ENCODE results near the gene C11orf52.
"Not testable (repeated sequence)": the region's sequence is repeated elsewhere in the genome, so short reads cannot be mapped to it uniquely, and the experiment has no call there.

The C11orf52 gene, protein sequence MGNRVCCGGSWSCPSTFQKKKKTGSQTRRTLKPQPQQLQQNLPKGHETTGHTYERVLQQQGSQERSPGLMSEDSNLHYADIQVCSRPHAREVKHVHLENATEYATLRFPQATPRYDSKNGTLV

DNA sequence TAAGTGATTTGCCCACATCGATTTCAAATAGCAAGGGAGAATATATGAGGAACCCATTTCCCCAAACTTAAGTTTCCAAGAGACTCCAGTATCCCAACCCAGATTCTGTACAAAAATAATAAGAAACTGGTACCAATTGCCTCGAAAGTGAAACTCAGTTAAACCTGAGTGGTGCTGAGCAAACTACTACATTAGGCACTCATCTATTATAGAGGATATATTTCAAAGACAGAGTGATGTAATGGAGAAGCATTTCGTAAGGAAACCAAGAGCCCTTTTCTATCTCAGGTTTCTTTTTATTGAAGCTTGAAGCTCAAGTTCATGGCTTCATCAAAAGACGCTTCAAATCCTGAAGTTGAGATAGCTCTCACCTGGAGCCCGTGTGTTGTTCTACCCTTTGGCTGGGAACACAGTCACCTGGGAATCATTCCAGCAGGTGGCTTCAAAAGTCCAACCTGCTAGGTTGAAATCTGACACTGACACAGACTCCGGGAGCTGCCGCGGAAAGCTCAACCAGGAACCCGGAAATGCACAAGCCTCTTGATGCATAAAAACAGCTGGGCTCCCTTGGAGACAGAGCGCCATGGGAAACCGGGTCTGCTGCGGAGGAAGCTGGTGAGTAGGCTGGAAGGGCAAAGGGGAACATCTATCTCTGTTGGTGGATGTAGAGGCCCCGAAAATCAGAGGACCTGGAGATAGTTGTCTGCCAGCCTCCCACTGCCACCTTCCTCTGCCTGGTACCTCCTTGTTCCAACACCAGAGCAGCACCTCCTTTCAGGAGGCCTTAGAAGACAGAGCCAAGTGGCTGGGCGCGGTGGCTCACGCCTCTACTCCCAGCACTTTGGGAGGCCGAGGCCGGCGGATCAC, at the start of gene C11orf52:
Gene C11orf52 (plus strand): TSS at position 524 of the 867 bp plus-strand sequence. CDS start 60 bp downstream, at position 584.
- no peak for DNase-seq

DNA sequence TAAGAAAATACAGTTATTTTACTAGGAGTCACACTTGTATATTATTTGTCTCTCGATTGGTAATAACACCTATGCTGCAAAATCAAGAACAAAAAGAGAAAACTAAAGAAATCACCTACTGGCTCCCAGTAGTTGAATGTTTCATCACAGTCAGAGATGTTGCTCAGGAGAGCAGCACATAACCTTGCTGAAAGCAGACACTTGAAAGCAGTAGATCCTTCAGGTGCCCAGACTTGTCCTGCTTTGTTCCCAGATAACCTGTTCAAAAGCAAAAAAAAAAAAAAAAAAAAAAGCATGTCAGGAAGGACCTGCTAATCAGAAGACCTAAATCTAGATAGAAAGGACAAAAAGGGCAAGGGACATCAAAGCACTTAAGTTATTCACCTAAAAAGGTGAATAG, 48.6 kb upstream of the C11orf52 start:
- DNase-seq, result no peak

DNA sequence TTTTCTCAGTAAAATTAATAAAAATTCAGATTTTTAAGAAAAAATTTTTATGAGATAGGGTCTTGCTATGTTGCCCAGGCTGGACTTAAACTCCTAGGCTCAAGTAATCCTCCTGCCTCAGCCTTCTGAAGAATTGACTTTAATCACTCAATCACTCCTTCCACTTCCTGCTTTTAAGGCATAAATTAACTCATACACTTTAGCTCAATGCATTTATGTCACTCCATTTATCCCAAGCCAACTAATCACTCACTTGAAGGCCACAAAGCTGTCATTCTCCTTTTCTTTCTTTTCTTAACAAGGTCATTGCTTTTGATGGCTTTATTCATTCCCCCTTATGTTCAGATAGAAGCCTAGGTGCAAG, 48.2 kb upstream of the C11orf52 start:
- peak; percentile 61 for DNase-seq

DNA sequence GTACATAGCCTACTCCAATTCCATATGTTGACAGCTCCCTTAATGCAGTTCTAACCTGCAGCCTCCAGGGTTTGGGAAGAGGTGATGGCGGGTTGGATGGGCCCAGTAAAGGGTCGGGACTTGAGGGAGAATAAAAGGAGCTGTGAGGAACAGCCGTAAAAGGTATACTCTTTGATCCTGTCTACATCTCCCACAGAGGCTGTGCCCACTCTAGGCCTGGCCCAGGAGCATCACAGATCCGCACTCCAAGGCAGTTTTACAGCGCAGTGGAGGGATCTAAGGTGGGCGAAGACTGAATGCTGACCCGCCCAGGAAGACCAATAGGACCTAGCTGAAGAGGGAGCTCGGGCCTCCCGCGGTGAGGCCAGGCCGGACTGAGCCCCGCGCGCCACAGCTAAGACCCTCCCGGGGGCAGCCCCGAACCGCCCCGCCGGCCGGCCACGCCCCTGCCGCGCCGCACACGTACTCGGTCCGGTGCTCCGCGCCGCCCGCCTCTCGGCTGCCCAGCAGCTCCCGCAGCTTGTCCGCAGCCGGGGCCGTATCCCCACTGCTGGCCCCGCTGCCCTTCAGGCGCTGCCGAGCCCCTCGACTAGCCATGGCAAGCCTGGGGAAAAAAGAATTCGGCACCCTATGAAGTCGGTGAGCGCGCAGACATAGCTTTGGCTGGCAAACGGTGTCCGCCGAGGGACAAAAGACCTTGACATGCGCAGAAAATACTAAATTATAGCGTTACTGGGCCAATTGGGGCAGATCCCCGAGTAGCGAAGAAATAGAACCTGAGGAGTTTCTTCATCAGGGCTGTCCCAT, 47.6 kb upstream of the C11orf52 start, which contains the start of gene ALG9:
Gene ALG9 (minus strand): TSS at position 696 of the 807 bp plus-strand sequence. CDS start 99 bp downstream, at position 597.
- DNase-seq, result peak; percentile 88

DNA sequence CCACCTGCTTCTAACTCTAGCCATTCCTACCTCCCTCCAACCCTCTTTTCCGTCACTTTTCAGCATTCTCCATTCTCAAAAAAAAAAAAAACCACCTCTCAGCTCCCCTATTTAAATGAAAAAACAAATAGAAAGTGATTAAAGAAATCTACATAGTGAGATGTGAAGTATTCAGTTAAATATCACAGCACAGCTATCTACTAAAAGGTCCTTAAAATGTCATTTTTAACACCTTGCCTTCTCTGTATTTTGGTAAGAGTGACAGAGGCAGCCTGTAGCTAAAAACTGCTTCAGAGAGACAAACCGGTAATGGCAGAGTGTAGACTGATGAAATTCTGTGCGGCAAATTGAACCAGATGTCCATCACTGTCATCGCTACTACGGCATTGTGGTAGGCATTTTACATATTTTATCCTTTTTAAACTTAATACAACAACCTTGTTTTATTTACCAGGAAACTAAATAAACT, 47.0 kb upstream of the C11orf52 start:
- DNase-seq, result peak; percentile 16

DNA sequence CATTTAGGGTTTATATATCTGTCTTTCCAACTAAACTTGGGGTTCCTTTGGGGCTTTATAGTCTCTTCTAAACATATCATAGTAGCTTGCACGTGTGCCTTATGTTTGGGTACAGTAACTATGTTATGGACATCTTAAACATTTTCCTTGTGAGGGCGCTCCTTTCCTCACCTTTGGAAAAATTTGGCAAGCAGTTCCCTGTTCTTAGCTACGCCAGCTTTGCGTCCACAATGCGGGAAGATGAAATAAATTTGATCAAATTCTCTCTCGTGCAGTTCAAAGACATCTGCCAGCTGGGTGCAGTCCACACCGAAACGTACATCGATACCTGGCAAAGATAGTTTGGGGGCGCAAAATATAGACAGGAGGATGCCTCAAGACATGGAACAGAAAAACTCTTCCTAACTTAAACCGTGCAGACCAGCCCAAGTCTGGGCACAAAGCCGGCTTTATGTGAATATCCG, 40.3 kb upstream of the C11orf52 start:
- DNase-seq, result no peak

DNA sequence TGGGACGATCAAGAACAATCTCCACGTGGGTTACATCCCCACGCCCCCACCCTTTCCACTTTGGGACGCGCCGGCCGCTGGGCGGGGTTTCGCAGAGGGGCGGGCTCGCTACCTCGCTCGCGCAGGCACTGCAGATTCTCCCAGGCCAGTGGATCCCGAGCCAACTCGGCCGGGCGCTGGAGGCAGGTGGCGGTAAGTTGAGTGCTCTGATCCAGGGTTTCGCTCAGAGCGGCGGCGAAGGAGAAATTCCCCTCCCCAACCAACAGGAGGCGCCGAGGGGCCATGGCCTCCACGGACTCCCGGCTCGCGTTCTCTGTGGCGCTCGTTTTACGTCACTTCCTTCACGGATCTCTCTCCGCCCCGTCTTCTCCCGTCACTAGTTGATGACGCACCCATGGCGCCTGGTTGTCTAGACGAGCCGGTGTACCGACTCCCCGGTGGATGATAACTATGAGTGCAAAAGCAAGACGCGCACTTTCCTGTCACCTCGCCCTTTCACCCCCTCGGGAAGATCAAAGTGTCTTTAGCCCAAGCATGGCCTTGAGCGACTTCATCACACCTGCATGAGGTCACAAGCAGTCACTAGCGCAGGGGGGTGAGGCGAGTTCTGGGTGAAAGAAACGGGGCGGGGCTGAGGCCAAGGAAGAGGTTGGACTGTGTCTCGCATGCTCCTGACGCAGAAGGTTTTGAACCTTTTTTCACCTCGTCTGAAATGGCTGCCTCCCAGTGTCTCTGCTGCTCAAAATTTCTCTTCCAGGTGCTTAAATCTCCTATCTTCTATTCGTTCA, 39.7 kb upstream of the C11orf52 start, which contains the start of the genes CFAP68 and FDXACB1:
Gene CFAP68 (plus strand): TSS at position 693 of the 788 bp plus-strand sequence. CDS start 20 bp downstream, at position 713.
Gene FDXACB1 (minus strand): TSS at position 317 of the 788 bp plus-strand sequence. CDS start 33 bp downstream, at position 284.
- peak; percentile 98 for DNase-seq

DNA sequence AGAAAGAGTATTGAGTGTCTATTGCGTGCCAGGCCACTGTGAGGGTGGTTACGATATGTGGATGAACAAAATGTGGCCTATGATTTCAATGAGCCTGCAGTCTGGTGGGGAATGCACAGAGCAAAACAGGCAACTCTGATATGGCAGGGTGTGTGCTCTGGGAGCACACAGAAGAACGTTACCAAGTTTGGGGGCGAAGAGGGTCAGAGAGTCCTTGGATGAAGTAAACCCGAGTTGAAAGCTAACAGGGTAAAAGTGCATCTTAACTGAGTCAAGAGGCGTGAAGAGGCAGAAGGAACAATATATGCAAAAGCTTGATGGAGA, 39.1 kb upstream of the C11orf52 start:
- no peak for DNase-seq

DNA sequence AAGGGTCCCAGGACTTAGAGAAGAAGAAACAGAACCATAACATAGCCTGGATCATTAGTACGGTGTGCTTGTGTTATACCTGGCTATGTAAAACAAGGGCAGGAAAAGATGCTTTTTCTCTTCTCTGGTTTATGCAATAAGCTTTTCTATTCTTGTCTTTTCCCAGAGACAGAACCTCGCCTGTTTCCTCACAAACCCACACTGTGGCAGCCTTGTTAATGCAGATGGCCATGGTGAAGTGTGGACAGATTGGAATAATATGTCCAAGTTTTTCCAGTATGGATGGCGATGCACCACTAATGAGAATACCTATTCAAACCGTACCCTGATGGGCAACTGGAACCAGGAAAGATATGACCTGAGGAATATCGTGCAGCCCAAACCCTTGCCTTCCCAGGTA, 36.5 kb upstream of the C11orf52 start:
- no peak for DNase-seq

DNA sequence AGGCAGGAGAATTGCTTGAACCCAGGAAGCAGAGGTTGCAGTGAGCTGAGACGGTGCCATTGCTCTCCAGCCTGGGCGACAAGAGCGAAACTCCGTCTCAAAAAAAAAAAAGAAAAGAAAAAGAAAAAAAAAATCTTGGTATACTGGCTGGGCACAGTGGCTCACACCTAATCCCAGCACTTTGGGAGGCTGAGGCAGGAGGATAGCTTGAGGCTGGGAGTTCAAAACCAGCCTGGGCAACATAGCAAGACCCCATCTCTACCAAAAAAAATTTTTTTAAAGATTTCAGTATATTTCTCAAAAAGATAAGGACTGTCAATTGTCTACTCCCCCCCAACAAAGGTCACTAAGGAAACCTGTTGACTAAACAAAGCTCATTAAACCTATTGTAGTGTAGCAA, 33.7 kb upstream of the C11orf52 start:
- not testable (repeated sequence) for DNase-seq

DNA sequence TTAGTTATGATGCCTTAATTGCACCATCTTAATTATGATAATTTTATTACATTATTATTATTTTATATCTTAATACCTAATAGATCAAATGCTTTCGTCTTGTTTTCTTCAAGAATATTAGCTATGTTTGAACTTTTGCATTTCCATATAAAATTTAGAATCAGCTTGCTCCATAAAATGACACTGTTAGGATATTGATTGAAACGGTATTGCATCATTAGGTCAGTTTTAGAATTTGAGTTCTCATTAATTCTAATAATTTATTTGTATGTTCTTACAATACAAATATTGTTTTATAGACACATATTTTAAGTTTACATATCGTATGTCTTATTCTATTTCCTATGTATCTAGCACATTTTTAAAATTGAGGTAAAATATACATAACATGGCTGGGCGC, 32.7 kb upstream of the C11orf52 start:
- no peak for DNase-seq

DNA sequence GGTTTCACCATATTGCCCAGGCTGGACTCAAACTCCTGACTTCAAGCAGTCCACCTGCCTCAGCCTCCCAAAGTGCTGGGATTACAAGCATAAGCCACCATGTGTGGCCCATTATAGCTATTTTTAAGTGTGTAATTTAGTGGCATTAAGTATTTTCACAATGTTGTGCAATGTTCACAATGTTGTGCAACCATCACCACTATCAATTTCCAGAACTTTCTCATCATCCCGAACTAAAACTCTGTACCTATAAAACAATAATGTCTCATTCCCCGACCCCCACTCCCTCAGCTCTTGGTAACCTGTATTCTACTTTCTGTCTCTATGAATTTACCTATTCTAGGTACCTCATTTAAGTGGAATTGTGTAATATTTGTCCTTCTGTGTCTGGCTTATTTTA, 31.9 kb upstream of the C11orf52 start:
- no peak for DNase-seq

DNA sequence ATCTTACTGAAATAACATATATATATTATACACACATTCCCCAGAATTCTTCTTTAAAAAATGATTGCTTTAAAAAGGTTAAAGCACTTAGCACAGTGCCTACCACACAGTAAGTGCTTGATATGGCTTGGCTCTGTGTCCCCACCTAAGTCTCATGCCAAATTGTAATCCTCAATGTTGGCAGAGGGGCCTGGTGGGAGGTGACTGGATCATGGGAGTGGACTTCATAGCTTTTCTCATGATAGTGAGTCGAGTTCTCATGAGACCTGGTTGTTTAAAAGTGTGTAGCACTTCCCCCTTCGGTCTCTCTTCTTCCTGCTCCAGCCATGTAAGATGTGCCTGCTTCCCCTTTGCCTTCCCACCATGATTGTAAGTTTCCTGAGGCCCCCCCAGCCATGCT, 13.3 kb upstream of the C11orf52 start:
- no peak for DNase-seq

DNA sequence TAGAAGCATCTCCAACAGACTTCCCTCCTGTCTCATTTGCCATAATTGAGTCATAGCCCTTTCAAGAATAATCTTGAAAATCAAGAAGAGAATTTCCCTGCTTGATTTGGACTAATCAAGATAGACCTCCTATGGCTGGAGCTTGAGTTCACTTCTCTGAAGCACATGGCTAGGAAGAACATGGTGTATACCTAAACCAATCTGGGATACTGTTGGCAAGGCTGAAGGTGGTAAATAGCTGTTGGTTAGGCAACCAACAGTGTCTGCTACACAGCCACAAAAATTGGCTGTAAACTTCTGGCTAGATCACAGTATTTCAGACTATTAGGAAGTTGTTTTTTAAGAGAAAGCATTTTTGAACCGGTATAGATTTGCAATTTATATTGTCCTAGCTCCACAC, 12.0 kb upstream of the C11orf52 start:
- no peak for DNase-seq

DNA sequence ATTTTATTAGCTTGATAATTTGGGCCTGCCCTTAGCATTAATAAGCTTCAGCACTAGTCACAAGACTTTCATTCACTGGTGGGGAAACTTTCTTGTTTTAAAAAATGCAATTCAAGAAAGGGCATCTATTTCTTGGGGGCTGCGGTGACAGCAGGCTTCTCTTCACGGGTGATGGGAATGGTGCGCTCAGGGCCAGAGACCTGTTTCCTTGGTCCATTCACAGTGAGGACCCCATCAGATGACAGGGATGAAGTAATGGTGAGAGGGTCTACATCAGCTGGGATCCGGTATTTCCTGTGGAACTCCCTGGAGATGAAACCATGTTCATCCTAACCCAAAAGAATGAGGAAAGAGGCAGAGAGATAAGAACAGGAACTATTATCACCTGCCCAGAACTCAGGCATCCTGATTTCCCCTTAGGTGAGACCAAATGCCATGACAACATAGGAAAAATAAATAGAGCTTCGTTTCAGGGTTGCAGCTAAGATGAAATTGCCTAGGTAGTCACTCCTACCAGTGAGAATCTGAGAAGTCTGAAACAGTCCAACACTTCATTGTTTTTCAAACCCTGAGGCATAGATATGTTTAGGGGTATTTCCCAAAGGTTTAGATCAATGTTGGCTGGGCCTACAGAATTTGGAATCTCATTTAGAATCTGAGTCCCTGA, 9.9 kb upstream of the C11orf52 start:
- DNase-seq, result no peak

DNA sequence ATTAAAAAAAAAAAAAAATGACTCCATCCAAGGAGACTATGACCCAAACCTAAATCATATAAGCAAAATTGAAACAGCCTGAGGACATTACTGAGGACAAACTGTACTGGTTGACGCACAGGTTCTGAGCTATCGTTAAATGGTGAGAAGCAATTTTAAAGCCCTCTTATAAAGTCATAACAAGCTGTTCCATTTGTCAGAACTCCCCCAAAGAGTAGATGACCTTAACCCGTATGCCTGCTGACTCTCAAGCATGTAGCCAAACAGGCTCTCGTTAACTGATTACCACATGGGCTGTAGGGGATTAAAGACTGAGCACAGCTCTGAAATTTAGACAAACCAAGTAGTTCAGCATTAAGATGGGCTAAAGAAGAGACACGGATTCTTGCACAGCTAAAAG, 9.3 kb upstream of the C11orf52 start:
- no peak for DNase-seq

DNA sequence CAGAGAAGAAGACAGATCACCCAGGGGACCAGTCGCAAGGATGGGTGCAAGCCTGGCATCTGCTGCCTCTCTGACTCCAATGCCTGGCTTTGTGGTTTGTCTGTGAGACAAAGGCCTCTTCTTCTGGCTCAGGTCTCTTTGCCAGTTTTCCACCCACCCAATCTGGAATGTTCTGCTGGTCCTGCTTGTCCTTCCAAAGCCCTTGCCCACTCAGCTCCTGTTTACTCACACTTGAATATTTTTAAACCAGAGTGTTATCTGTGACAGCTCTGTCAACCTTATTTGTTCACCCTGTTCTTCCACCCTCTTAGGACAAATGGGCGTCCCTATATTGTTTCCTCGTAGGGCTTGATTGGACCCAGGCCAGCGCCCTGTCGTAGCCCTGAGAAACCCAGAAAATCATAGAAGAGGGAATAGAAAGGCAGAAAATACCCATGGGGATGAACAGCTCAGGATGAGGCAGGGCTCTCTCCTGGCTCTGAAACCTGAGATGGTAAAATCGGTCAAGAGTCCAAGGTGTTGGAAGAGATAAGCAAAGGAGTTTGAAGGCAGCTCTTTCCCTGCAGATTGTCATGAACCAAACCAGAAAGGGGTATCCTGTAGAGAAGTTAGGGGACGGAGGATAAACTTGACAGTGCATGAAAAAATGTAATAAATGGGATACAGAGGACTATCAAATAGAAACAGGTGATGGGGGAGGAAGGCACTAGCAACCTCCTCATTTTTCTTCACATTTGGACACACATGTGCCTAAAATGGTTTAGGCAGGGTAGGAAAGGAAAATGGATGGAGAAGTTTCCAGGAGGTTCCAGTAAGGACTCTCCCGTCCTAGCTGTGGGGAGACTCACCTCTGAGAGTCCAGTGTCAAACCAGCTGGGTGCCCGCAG, 7.8 kb upstream of the C11orf52 start:
- DNase-seq, result no peak

DNA sequence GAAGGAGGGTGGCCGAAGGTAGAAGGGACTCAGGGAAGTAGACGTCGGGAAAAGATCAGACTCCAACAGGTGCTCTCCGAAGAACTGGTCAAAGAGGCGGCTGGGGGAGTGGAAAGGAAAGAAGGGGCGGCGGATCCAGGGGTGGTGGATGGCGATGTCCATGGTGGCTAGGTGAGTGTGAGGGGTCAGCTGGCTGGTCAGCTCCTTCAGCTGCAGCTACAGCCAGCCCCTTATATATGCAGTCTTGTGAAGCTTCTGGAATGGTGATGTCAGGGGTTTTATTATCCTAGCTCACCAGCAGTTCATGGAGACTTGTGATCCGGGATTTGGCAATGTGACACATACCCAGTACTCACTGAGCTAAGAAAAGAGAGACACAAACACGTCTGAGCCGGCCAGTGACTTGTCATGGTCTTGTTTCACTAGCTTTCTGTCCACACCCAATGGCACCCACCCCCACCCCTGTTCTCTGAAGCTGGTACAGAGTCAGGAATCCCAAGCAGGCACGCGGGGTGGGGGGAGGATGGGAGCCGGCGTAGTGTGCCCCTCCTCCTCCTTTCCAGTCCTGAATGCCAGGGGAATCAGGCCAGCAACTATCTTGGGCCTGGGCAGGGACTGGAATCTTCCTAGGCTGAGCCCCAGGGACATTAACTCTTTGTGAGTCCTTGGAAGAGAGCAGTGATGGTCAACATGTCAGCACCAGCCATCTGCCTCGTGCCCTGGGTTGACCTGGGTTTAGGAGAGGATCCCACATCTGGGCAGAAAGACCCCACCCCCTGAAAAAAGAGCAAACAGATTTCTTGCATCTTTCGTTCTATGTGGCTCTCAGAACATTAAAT, 6.9 kb upstream of the C11orf52 start, which contains the start of gene CRYAB:
Gene CRYAB (minus strand): TSS at position 208 of the 839 bp plus-strand sequence. CDS start 46 bp downstream, at position 162.
- no peak for DNase-seq

DNA sequence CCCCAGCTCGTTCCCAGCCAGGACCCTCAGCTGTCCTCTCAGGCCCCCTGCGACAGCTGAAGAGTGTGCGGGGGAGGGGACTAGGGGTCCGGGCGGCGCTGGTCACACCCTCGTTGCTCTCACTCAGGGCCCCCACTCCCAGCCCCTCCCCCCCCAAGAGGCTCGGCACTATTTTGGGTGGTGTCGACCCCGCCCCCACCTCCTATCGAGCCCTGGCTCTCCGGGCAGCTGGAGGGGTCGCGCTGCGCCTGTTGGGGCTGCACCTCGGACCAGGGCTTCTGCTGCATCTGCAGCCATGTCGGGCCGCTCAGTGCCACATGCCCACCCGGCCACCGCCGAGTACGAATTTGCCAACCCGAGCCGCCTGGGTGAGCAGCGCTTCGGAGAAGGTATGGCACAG, 6.2 kb upstream of the C11orf52 start, which contains the start of gene HSPB2:
Gene HSPB2 (plus strand): TSS at position 200 of the 400 bp plus-strand sequence. CDS start 96 bp downstream, at position 296.
- DNase-seq, result no peak
